ENCODE results near the gene KLHL9.

KLHL9 gene

DNA sequence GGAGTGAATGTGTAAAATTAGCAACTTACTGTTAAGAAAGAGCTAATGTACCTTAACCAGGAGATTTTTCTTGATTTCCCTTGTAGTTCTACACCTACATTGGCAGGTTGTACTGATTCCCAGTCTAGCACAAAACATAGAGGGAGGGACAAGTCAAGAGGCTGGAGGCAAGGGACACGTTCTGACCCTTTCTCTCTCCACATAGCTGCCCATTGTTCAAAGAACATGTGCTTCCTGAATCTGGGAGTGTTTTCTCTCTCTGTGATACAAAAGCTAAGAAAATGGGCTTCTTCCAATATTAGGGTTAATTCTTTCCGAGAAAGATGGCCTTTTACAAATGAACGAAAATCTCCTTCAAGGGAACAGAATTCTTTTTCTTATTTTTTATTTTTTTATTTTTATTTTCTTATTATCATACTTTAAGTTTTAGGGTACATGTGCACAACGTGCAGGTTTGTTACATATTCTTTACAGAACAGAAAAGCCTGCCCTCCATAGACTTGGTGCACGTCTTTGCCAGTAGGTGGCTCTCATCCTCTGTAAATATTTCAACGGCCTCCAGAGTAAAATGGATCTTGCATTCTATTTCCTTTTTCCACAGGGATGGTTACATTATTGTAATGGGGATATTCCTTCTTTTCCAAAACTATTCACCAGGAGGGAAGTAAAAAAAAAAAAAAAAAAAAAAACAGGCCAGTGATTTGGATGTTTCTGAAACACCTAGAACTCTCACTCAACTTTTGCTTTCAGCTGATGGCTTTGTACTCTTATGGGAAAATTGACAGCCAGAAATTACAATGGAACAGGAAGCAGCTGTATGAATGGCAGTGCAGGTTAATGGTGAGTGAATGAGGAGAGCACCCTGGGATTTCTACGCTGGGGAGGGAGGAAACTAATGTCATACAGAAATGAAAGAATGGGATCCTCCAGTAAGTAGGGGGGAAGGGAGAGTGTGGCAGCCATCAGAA is 17.0 kb downstream of the KLHL9 start:
- DNase-seq (ENCODE audit: low read depth), result no peak

GRCh38 chr9:21316860-21317259 is 18.3 kb downstream of the KLHL9 start:
- DNase-seq (ENCODE audit: low read depth), result no peak

DNA sequence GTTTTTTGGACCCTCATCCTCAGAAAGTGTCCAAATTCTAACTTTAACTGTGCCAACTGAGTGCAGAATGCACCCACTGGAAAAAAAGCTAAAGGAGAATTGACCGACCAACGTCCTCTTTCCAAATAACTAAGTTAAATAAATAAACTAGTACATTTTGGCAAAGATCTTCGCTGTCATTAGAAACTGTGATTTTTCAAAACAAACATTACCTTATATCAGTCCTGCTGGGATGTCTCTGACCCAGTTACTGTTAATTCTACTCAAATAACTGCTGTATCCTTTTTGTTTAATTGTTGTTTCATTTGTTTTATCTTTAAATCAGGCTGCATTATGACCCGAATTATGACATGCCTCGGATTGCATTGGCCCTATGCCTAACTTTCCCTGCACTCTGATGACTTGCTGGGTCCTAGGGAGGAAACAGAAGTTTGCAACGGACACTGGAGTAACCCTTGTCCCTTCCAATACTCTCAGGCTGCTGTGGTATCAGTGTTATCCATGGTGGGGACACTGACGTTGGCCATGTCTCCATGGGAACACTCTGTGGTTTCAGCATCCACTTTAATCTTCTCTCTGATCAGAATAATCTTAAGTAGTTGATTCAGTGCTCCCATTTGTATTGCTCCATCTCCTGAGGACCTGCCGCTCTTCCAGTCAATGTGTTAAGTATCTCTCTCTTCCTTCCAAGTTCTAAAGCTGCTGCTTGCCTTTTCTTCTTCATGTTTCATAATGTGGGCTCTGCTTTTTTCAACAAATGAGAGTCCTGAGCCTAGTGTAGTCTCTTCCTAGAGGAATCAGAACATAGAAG is 19.0 kb downstream of the KLHL9 start:
- no peak for DNase-seq (ENCODE audit: low read depth)

- DNase-seq (ENCODE audit: low read depth), result no peak
Observed at GRCh38 chr9:21314152-21314551, 21.1 kb downstream of the KLHL9 start.

DNA sequence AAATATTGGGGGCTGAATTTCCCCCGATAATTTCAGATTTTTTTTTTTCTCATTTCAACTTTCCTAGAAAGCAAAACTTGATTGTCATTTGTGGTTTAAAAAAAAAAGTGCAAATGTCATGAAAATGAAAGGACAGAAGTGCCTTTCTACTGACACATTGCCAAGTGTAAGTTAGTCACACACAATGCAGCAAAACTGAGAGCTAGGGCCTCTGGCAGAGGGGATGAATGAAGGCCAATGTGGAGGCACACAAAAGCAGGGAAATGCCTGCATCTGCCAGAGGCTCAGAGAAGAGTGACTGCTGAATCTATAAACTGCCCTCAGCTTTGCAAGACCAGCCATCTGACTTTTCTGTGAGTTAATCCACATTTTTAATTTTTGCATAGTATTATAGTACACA is 23.3 kb downstream of the KLHL9 start:
- DNase-seq (ENCODE audit: low read depth), result no peak

GRCh38 chr9:21305213-21305612 is 30.0 kb downstream of the KLHL9 start, which contains the start of gene IFNA5:
Gene IFNA5, minus strand, starts transcription at chr9:21305313. Its CDS starts 57 bp downstream, at chr9:21305256.
- no peak for DNase-seq (ENCODE audit: low read depth)

DNA sequence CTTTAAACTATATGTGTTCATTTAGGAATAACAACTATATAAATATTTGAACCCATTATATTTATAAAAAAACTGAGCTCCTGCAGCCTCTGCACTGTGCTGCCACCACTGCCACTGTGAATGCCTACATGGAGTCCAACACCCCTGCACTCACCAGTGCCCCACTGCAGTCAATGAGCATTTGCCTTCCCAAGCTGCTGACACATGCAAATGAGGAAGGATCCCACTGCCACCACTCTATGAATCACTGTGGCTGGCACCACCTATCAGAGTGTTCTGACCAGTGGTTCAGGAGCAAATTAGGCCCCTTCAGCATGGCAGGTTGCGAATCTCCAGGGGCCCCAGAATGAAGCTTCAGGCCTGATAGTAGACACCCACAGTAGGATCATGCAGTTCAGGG is 39.2 kb downstream of the KLHL9 start:
- DNase-seq (ENCODE audit: low read depth), result no peak

- DNase-seq (ENCODE audit: low read depth), result no peak
Observed at GRCh38 chr9:21294904-21295538, 40.2 kb downstream of the KLHL9 start.

- DNase-seq (ENCODE audit: low read depth), result no peak
Observed at GRCh38 chr9:21294364-21294774, 40.8 kb downstream of the KLHL9 start.

DNA sequence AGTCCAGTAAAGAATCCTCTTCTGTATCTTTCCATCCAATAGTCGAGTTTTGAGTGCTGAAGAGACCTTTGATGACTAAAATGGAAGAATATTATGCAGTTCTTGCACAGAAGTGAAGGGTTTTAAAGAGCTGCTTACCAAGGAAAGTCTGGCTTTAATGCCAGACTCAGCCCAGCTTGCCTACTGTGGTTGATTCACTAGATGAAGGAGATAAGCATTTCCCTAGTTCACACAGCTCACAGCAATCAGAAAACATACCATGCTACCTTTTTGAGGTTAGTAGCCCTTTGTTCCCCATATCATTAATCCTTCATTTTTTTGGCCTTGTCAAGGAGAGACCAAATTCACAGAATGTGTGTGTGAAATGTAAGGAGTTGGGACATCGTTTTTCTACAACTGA is 45.4 kb downstream of the KLHL9 start:
- no peak for DNase-seq (ENCODE audit: low read depth)

DNA sequence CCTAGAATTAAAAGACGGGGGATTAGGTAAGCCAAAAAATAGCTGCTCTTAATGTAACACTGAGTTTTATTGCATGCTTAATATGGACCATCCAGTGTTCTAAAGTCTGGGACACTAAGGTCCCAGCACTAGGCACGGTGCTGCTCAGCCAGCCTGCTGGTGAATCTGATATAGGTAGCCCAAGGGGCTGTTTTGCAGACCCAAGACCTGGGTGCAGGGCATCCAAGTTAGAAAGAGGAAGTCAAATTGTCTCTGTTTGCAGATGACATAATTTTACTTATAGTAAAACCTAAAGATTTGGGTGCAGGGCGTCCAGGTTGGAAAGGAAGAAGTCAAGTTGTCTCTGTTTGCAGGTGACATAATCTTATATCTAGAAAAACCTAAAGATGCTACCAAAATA is 47.9 kb downstream of the KLHL9 start:
- DNase-seq (ENCODE audit: low read depth), result no peak

- DNase-seq (ENCODE audit: low read depth), result no peak
Observed at GRCh38 chr9:21286659-21287058, 48.5 kb downstream of the KLHL9 start.

DNA sequence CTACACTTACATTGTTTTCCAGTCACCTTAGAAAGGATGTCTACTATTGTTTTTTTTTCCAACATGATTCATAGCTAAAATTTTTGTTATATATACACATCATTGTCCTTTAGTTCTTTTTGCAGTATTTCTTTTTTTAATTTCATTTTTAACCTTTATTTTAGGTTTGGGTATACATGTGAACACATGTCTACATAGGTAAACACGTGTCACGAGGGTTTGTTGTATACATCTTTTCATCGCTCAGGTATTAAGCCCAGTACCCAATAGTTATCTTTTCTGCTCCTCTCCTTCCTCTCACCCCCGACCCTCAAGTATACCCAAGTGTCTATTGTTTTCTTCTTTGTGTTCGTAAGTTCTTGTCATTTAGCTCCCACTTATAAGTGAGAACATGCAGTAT is 49.1 kb downstream of the KLHL9 start:
- DNase-seq (ENCODE audit: low read depth), result no peak

DNA sequence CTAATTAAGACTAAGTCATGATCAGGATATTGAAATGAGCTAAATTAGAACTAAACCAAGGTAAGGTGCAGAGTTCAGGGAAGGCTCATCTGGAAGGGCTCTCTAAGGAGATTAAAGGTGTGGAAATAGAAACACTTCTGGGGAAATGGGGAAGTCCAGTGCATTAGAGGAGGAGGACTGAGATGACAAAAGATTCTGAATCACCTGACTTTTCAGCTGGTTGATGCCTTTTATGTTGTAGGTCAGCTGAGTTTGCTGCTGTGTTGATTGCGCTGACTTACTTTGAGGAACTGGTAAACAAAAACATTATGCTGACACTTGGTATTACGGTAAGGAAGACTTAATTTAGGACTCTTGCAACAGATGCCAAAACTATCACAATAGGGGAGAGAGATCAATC is 53.9 kb downstream of the KLHL9 start:
- DNase-seq (ENCODE audit: low read depth), result no peak

Measured in activated T-cell treated with anti-CD3 and anti-CD28 coated beads for 24 hours (primary cell).